Measurements from ENCODE around the gene CEP83.

Gene CEP83

GRCh38 chr12:94305130-94305957 is 154.3 kb downstream of the CEP83 start:
- DNase-seq (ENCODE audit: low read depth), result peak; percentile 22

- no peak for DNase-seq (ENCODE audit: low read depth)
Measured at GRCh38 chr12:94304566-94305061, 155.1 kb downstream of the CEP83 start.

- DNase-seq (ENCODE audit: low read depth), result no peak
Measured at GRCh38 chr12:94304012-94304411, 155.7 kb downstream of the CEP83 start.

- DNase-seq (ENCODE audit: low read depth), result no peak
Measured at GRCh38 chr12:94299846-94300245, 159.8 kb downstream of the CEP83 start.

GRCh38 chr12:94297876-94298505 is 161.7 kb downstream of the CEP83 start:
- DNase-seq (ENCODE audit: low read depth), result no peak

GRCh38 chr12:94297096-94297699 is 162.5 kb downstream of the CEP83 start:
- no peak for DNase-seq (ENCODE audit: low read depth)

- DNase-seq (ENCODE audit: low read depth), result no peak
Measured at GRCh38 chr12:94290353-94290752, 169.3 kb downstream of the CEP83 start.

- peak; percentile 51 for DNase-seq (ENCODE audit: low read depth)
Measured at GRCh38 chr12:94289461-94290312, 170.0 kb downstream of the CEP83 start.

- DNase-seq (ENCODE audit: low read depth), result no peak
Measured at GRCh38 chr12:94287245-94287628, 172.4 kb downstream of the CEP83 start.

GRCh38 chr12:94286583-94287244 is 173.0 kb downstream of the CEP83 start:
- no peak for DNase-seq (ENCODE audit: low read depth)

- DNase-seq (ENCODE audit: low read depth), result no peak
Measured at GRCh38 chr12:94285943-94286582, 173.6 kb downstream of the CEP83 start.

GRCh38 chr12:94284859-94285258 is 174.8 kb downstream of the CEP83 start:
- no peak for DNase-seq (ENCODE audit: low read depth)

- no peak for DNase-seq (ENCODE audit: low read depth)
Measured at GRCh38 chr12:94284046-94284445, 175.6 kb downstream of the CEP83 start.

- no peak for DNase-seq (ENCODE audit: low read depth)
Measured at GRCh38 chr12:94282675-94283074, 177.0 kb downstream of the CEP83 start.

GRCh38 chr12:94280063-94280462 is 179.6 kb downstream of the CEP83 start:
- no peak for DNase-seq (ENCODE audit: low read depth)

GRCh38 chr12:94277426-94278000 is 182.2 kb downstream of the CEP83 start:
- no peak for DNase-seq (ENCODE audit: low read depth)

- DNase-seq (ENCODE audit: low read depth), result no peak
Measured at GRCh38 chr12:94276725-94277124, 182.9 kb downstream of the CEP83 start.

- no peak for DNase-seq (ENCODE audit: low read depth)
Measured at GRCh38 chr12:94273272-94273671, 186.4 kb downstream of the CEP83 start.

GRCh38 chr12:94272280-94272679 is 187.4 kb downstream of the CEP83 start:
- no peak for DNase-seq (ENCODE audit: low read depth)

- DNase-seq (ENCODE audit: low read depth), result no peak
Measured at GRCh38 chr12:94271351-94271750, 188.3 kb downstream of the CEP83 start.

Measured in fibroblast of the conjunctiva (primary cell).